Stimulated activated CD8-positive, alpha-beta memory T cell treated with anti-CD3 and anti-CD28 coated beads, Interleukin-7, amount 100 ng/mL, for 24 hours (primary cell): ENCODE measurements around the gene DPM2.

Experiments used
- DNase-seq: peaks from one replicate; pipeline ENCODE4 v3.0.0-alpha.2; 2020; ENCODE audit warnings: low read depth

The DPM2 gene

GRCh38 chr9:127955294-127956015 is 17.8 kb upstream of the DPM2 start:
- peak; percentile 58 for DNase-seq

DNA sequence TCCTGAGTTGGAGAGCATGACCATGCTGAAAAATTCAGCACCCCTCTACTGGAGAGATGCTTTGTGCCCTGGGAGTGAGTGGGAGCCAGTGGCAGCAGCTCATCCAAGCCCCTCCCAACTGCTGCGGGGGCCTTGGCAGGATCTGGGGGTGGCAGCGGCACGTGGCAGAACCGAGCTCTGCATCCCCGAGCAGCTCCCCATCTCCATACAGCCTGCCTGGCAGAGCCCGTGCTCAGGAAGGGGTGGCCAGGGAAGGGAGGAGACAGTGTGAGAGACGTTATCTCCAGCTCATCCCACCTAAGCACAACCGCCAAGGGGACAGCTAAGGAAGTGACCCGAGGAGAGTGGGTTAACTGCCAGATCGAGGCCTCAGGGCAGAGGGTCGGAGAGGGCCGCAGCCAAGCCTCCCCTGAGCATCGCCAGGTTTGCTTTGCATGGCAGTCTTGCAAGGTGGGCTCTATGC is 17.2 kb upstream of the DPM2 start:
- no peak for DNase-seq

DNA sequence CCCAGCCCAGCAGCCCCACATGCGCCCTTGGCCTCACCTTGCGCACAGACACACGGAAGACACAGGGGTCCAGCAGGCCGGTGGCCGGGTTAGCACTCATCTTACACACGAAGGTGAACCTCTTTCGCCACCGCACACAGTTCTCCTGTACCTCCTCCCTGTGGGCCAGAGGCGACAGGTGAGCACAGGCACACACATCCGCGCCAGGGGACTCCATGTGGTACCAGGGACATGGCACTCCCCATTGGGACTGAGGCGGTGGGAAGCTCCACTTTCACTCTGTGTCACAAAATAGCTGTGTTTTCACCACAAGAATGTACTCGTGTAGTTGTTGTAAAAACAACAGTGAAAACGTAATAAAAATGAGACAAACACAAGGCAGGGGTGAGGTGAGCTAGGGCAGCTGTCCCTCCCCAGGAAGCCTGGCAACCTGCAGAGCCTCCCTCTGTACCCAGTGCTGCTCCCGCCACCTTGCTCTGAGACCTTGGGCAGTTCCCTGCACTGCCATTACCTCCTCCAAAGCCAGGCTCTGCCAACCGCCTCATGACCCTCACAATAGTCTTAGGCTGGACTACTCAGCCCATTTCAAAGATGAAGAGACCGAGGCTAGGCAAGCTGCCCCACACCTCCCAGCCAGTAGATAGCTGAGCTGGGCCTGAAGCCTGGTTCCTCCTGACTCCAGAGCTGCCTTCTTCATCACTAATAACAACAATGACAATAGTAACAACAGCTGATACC is 16.3 kb upstream of the DPM2 start:
- no peak for DNase-seq

- DNase-seq, result no peak
Measured at GRCh38 chr9:127953154-127953553, 15.5 kb upstream of the DPM2 start.

GRCh38 chr9:127950513-127951289 is 13.0 kb upstream of the DPM2 start:
- DNase-seq, result no peak

GRCh38 chr9:127949827-127950512 is 12.3 kb upstream of the DPM2 start:
- DNase-seq, result no peak

GRCh38 chr9:127947841-127948710 is 10.4 kb upstream of the DPM2 start:
- DNase-seq, result no peak

DNA sequence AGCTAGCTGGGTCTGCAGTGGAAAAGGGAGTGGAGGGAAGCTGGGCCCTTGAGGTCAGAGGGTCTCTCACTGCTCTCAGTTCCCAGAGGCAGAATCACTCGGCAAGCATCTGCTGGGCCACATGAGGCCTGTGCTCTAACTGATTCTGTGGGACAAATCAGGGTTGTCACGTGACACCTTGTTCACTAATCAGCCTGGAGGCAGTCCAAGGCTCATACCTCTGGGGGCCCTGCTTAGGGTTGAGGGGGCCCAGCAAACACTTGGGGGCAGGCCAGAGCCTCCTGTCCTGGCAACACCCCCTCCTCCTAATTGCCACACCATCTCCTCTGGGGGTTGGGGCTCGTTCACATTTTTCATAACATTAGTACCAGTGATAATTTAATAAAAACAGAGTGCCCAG is 9.1 kb upstream of the DPM2 start:
- DNase-seq, result no peak

DNA sequence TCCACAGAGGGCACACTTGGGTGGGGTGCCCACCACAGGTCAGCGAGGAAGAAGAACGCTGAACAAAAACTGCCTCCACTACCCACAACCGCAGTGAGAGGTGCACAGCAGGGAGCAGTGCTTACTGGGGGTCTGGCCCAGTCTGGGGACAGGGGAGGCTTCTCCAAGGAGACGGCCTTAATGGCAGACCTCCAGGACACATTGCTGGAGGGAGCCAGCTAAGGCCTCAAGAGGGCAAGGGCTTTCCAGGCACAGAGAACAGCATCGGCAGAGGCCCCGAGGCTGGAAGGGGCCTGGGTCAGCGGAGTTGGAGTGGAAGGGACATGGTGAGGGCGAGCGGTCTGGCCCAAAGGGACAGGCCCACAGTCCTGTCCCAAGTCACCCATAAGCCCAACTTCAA is 8.3 kb upstream of the DPM2 start:
- no peak for DNase-seq

- no peak for DNase-seq
Measured at GRCh38 chr9:127945338-127945737, 7.7 kb upstream of the DPM2 start.

DNA sequence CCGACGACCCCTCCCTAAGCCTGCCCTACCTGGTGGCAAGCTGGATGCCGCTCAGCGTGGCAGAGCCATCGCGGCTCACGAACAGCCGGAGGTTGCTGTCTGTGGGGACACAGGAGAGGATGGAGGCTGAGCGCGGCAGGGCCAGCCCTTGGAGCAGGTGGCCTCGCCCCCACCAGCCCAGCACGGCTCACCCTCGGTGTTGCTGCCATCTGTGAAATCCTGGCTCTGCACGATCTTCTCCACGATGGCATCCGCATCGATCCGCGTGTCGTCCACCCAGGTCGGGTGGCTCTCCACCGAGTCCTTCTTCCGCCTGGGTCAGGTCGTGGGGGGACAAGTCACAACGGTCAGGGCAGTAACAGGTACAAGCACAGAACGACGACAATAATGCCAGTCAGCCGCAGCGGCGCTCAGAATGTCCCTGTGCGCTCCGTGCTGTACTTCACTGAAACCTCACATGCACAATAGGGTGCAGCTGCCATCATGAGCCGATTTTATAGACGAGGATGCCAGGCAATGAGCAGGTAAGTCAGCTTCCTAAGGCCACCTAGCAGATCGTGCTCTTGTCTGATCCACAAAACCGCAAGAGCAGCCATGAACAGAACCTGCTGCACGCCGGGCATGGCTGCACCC is 7.0 kb upstream of the DPM2 start:
- DNase-seq, result no peak

- DNase-seq, result peak; percentile 59
Measured at GRCh38 chr9:127943731-127944144, 6.1 kb upstream of the DPM2 start.

GRCh38 chr9:127943011-127943662 is 5.5 kb upstream of the DPM2 start:
- no peak for DNase-seq

- DNase-seq, result no peak
Measured at GRCh38 chr9:127942216-127943010, 4.8 kb upstream of the DPM2 start.

GRCh38 chr9:127941961-127942215 is 4.2 kb upstream of the DPM2 start:
- no peak for DNase-seq

GRCh38 chr9:127941062-127941960 is 3.7 kb upstream of the DPM2 start:
- no peak for DNase-seq

GRCh38 chr9:127940593-127940992 is 2.9 kb upstream of the DPM2 start:
- DNase-seq, result no peak

DNA sequence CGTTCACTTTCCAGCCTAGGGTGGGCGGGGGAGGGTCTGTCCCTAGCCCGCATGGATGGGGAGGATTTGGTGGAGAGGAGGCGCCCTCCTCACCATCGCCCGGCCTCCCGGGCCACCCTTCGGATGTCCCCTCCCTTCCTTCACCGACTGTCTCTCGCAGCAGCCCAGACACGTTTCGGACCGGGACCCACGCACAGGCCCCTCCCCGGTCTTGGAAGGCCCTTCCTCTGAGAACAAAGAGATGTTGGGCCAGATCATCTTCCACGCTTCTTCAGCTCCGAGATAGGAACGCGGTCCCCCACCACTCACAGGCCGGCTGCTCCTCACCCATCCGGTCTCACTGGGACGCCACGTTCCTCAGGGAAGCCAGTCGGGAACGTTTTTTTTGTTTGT is 640 bp upstream of the DPM2 start:
- no peak for DNase-seq

DNA sequence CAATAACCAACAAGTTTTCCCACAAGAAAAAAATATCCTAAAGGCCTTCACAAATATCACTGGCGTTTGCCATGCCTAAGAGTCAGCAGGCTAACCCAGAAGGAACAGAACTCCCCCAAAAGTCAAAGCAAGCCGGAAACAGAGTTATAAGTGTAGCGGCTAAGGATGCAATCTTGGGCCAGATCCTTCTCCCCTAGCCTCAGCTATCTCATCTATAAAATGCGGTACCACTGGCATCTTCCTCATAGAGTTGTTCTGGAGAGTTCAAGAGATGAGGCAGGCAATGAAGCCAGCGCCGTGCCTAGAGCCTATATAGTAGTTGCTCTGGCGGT is 632 bp downstream of the DPM2 start:
- no peak for DNase-seq
